Activated effector memory CD4-positive, alpha-beta T cell treated with Interleukin-2 at 50 U/mL for 16 hours (primary cell): Measurements from ENCODE around the gene PTPN1.
"Not testable (repeated sequence)": the region's sequence is repeated elsewhere in the genome, so short reads cannot be mapped to it uniquely, and the experiment has no call there.

Experiments used
- DNase-seq: peaks from one replicate; pipeline ENCODE4 v3.0.0-alpha.2; 2020

PTPN1 gene

GRCh38 chr20:50561379-50562078, 51.3 kb downstream of the PTPN1 start:
- no peak for DNase-seq

GRCh38 chr20:50562262-50562701, 52.1 kb downstream of the PTPN1 start:
- no peak for DNase-seq

- DNase-seq: no peak
These were observed 53.2 kb downstream of the PTPN1 start for GRCh38 chr20:50563133-50563944.

GRCh38 chr20:50565383-50565782, 55.2 kb downstream of the PTPN1 start:
- no peak for DNase-seq

- no peak for DNase-seq
These were observed 55.7 kb downstream of the PTPN1 start for GRCh38 chr20:50565871-50566270.

GRCh38 chr20:50567860-50568548, 57.8 kb downstream of the PTPN1 start:
- no peak for DNase-seq

- DNase-seq: no peak
These were observed 58.4 kb downstream of the PTPN1 start for GRCh38 chr20:50568549-50568942.

GRCh38 chr20:50569487-50569863, 59.3 kb downstream of the PTPN1 start:
- DNase-seq: not testable (repeated sequence)

GRCh38 chr20:50569864-50570836, 60.0 kb downstream of the PTPN1 start:
- no peak for DNase-seq

GRCh38 chr20:50571466-50571865, 61.3 kb downstream of the PTPN1 start:
- DNase-seq: no peak

- DNase-seq: no peak
These were observed 63.0 kb downstream of the PTPN1 start for GRCh38 chr20:50572938-50573777.

GRCh38 chr20:50574108-50574507, 63.9 kb downstream of the PTPN1 start:
- DNase-seq: no peak

GRCh38 chr20:50574586-50574985, 64.4 kb downstream of the PTPN1 start:
- DNase-seq: no peak

GRCh38 chr20:50575865-50576720, 65.9 kb downstream of the PTPN1 start:
- DNase-seq: peak; percentile 43

- no peak for DNase-seq
These were observed 67.2 kb downstream of the PTPN1 start for GRCh38 chr20:50577175-50578018.

GRCh38 chr20:50578061-50578777, 68.0 kb downstream of the PTPN1 start:
- DNase-seq: no peak

GRCh38 chr20:50578778-50579165, 68.6 kb downstream of the PTPN1 start:
- no peak for DNase-seq

GRCh38 chr20:50579511-50579910, 69.3 kb downstream of the PTPN1 start:
- DNase-seq: no peak
